ENCODE measurements around the gene PROX2.
A peak's percentile ranks its signal among the peaks of the same experiment; 100 is the strongest.

PROX2 gene

GRCh38 chr14:74875204-74875603 lies 741 bp downstream of the PROX2 start:
- no peak for DNase-seq

DNA sequence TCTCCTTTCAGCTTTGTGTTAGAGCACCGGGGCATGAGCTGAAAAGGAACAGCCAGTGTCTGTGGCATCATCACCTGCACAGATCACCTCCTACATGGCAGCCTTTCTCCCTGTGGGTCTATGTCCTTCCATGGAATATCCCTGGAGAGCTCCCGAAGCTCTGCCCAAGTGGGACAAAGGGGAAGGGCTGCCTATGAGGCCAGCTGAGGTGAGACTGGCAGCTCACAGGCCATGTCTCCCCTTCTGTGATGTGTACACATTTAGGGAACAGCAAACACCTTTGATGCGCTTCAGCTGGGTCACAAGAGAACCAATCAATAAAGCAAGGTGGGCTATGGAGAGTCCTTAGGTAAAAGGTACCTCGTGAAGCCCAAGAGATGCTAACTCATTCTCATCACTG lies 4.1 kb downstream of the PROX2 start:
- no peak for DNase-seq

DNA sequence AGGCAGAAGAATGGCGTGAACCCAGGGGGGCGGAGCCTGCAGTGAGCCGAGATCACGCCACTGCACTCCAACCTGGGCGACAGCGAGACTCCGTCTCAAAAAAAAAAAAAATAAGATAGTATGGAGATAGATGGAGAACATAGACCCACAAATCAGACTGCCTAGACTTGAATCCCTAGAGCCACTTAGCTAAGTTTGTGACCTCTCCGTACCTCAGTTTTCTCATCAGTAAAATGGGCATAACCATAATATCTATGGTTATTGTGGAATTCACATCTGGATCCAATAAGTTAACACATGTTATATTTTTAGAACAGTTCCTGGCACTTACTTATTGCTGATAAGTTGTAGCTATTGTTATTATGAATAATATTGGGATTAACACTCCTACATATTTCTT lies 7.2 kb downstream of the PROX2 start:
- DNase-seq = no peak

DNA sequence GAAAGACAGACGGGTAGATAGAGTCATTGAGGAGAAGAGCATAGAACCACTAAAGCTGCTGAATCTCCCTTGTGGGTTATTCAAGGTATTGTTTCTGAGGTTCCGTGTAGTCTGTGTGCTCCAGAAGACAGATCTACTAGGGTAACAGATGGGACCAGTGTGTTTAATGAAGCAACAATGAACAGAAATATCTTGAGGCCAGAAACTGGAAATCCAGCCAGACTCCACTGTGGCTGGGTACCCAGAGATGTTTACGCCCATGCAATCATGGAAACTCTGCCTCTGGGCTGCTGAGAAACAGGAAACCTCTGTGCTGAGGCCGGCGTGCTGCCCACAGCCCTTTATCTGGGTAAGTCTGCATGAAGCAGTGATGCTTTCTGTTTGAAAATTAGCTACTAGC lies 8.3 kb downstream of the PROX2 start:
- no peak for DNase-seq

DNA sequence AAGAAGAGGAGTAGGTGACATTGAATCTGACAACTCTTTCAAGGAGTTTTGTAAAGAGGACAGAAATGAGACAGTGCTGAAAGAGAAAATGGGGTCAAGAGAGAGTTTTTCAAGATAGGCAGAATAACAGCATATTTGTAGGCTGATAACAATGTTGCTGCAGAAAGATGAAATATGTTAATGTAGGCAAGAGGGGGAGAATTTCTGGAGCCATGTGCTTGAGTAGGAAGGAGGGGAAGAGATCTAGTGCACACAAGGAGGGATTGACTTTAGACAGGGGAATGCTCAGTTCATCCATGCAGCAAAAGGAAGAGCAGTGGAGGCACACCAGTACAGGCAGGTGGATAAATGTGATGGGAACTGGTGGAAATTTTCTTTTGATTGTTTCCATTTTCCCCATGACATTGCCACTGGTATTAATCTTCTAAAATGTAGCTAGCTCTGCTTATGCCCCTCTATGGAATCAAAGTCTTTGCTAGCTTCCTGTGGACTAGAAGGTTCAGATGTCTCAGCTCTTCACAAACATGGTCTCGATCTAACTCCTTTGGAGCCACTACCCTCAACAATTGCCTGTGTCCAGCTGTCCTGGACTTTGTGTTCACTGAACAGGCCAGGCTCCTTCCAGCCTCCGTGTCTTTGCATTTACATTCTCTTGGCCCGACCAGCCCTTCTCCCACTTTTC lies 9.1 kb downstream of the PROX2 start:
- no peak for DNase-seq

GRCh38 chr14:74865156-74865555 lies 10.8 kb downstream of the PROX2 start:
- DNase-seq = no peak

GRCh38 chr14:74864198-74864597 lies 11.7 kb downstream of the PROX2 start:
- no peak for DNase-seq

DNA sequence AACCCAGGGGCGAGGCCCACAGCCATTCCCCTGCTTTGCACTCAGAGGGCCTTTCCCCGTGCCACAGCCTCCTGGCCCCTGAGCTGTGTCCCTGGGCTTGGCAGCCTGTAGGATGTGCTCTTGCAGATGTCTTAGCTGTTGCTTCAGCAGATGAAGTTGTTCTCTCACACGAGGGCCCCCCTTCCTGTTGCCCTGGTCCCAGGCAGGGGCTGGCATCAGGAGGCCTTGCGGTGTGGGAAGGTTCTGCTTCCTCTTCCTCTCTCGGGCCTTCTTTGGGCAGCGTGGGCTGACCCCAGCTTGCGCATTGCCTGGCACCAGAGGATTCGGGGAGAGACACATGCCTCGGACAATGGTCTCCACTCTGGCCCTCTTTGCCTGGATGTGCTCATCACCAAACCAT lies 12.7 kb downstream of the PROX2 start:
- DNase-seq = no peak

DNA sequence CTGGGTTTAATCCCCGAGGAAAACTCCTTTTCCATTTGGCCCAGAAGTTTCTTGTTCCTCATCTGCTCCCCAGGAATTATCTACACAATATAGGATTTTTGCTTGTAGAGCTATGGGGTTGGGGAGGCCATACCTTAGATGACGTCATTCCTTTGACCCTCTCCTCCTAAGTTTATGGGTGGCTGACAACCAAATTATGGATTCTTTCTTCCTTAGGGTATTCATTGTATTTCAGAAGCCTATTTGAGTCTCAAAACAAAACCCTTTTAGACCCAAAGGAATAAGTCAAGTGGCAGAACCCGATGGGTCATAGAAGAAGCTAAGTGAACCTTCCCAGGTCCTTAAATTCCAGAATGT lies 14.2 kb downstream of the PROX2 start:
- no peak for DNase-seq

DNA sequence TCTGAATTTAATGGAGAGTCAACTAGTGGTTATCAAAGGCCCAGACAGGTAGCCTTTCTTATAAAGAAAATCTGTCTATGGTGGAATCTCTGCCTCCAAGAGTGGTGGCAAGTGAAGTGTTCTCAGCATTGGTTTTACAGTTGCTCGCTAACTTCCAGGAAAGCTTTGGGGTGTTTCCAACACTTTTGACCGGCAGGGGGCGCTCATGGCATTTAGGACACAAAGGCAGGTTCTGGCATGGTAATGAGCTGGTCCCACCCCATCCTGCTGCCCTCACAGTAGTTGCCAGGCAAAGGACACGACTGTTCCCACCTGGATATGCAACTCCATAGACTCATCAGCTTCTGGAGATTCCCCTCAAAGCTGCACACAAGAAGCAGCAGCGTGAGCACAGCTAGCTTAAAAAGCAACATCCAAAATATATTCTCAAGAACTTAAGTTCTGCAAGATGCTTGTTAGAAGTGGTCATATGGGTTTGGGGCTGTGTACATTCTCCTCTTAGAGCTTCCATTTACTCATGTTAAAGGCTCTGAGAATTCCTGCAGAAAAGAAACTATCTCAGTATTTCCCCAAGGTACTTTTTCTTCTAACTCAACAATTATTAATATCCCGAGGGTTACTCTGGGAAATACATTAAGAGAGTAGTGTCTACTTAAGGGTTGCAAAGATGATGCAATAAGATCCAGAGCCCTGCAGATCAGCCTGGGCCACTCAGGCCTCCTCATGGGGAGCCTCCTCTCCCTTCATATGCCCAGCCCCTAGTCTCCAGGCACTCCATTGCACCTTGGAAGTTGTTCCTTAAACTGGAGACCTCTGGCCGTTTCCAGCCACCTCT lies 14.8 kb downstream of the PROX2 start:
- peak; percentile 63 to 79 for DNase-seq

DNA sequence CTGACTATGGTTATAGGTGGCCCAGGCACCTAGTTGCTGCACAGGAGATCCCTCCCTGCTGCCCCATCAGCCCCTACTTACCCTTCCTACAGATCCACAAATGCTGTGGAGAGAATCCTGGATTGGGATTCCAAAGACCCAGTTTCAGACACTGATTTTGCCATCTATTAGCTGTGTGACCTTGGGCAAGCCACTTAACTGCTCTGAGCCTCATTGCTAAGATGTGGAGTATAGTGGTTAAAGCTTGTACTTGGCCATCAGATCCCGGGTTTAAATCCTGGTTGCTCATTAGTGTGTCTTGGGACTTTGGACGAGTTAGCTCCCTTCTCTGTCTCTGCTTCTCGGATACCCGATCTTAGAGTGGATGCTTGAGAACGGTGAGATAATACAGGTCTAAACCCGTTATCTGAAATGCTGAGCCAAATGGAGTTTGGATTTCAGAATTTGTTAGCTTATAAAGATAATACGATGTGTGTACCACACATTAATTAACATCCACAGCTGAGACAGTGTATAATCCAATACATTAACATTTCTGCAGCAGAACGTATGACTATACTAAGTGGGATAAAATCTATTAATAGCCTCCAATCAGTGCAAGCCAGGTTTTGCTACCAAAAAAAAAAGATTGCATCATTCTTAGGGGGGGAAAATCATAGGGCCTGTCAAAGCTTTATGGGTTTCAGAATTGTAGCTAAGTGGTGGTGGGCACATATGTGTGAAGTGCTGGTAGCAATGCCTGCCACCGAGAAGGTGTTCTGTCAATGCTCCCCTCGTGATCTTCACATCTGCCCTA lies 16.0 kb downstream of the PROX2 start:
- DNase-seq = no peak

DNA sequence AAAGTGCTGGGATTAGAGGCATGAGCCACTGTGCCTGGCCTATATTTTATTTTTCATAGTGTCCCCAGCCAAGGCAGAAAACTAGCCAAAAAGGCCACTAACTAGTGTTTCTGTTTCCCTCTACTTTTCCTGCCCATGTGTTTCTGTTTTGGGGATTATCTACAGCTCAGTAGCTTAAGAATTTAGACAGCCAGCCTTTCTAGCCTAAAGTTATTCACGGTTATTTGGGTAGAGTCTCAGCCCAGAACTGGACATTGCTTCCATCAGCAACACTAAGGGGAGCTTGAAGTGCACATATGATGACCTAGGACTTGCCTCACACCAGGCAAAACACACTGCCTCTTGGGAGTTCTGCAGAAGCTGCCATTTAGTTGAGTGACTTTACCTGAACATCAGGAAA lies 17.9 kb downstream of the PROX2 start:
- no peak for DNase-seq

DNA sequence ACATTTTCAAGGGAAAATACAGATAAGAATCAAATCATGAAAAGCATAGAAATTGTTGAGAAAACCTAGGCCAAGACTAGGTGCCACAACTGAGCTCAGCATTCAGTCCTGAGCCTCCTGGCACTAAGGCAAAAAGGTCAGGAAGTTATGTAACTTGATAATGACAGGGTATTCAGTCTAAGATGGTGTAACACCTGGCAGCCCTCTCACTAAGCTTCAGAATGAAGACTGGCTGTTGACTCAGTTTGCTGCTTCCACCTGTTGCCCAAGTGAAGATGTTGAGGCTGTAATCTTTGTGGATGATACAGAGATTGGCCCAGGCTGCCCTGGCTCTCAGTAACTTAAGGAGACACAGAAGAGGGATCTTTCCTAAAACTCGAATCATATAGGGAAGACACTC lies 19.6 kb downstream of the PROX2 start:
- no peak for DNase-seq

DNA sequence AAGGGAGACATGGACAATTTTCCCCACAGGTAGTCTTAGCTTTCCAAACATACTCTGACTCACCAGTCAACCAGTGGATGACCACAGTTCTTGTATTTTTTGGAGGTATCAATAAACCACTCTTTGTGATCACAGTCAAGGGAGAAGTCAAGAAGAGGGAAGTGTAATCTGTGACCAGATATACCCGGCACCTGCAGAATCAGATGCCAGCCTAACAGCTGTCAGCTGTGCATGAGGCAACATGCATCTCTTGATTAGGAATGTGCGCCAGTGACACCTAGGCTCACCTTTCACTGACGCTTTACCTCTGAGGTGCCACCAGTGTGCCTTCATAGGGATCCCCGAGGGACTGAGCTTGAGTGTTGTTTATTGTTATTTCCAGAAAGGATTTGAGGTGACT lies 20.0 kb downstream of the PROX2 start:
- no peak for DNase-seq

DNA sequence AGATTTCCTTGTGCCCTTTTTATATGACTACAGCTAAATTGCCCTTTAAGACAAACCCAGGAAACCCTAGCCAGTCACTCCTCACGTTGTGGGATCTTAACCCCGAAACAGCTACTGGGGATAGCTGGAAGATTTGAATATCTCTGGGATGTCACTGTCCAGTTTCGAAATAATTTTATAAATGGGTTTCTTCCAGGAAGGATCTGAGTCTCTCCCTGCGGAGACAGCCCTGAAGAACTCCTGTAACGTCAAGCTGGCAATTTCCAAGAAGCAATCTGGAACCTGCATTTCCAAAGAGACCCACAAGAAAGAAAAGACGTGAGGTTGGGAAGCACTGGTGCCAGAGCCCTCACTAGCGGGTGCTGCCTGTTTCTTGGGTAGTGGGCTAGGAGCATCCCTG lies 20.9 kb downstream of the PROX2 start:
- DNase-seq = no peak

DNA sequence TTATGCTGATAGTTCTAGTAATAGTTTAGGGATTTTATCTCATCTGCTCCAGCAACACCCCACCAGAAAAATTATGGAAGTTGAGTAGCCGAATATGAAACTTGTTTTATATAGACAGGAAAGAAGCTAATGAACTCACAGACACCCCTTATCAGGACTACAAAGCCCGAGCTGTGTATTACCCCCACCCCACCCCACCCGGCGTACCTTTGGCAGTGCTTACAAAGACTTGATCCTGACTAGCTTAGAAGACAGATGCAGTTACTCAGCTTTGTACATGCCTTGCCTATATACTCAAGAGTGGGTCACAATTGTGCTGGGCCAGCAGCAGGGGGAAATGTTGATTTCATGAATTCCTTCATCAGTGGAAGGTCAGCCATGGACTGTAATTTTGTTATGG lies 22.4 kb downstream of the PROX2 start:
- no peak for DNase-seq

DNA sequence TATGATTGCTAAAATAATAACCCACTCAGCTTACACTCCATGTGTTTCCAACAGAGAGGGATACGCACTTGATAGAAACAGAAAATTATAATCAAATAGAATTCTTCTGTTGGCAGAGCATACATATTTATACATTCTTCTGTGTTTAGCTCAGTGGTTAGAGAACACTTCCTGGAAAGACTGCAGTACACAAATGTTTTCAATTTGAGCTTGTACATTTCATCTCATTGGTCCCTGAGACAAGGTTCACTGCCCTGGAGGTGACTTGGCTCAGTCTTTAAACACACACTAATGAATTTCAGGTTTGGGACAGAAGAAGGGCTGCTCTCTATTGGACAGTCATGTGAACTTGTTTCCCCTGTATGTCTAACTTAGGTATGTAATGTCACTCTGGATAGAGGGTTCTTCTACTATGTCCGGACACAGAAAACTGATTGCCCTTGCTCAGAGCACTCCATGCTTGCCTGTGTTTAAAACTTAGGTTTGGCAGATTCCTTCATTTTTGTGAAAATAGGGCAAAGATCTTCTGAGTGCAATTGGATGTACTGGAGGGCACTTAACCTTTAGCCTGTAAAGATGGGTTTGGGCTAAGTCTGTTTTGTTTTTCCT lies 22.9 kb downstream of the PROX2 start:
- no peak for DNase-seq

DNA sequence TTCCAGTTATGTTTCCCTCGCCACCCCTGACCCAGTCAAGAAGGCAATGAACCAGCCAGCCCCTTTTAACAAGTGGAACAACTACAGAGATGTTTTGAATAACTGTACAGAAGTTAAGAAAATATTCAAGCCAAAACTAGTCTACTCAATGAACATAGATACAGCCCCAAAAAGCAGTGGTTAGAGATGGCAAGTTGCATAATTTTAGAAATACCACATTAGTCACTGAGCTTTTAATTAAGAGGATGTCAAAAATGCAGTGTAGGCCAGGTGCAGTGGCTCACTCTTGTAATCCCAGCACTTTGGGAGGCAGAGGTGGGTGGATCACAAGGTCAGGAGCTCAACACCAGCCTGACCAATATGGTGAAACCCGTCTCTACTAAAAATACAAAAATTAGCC lies 27.2 kb downstream of the PROX2 start:
- no peak for DNase-seq

DNA sequence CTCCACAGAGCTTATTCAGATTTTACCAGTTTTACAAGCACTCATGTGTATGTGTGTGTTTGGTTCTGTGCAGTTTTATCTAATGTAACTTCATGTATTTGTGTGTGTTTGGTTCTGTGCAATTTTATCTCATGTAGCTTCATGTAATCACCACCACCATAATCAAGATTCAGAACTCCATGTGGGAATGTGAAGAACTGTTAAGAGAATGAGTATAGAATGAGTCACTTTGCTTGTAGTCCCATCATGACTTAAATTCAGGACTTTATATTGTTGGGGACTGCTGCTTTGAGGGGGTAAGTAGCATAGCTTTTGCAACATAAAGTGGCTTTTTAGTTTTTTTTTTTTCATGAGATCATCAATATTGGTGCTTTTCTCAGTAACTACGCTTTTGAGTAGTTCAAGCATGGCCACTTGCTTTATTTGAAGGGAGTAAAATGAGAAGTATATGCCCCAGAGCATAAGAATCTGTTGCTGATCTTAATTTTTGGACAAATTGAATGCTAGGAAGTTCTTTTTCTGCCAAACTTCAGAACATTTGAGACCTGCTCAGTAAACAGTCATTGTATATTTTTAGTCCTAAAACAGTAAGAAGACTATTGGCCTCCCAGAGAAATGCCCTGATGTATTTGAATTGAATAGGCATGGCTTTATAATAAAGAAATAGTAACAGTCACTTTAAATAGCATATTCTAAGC lies 28.8 kb downstream of the PROX2 start:
- DNase-seq = no peak

- DNase-seq = no peak
Observed at GRCh38 chr14:74846168-74846567, 29.8 kb downstream of the PROX2 start.

DNA sequence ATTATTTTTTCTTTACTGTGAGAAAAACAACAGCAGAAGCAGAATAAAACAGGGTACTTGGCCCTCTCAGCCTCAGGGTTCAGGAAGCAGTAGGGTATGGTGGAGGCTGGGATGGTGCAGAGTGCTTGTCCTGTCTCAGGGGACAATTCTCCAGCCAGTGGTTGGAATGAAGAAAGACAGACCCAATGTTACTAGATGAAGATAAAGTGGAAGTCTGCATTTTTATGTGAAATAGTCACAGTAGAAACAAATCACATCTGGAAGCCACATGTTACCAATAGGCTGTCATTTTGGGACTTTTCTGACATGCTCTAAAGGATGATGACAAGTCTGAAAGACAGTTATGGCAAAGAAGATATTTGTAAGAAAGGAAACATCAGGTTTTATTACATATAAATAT lies 32.3 kb downstream of the PROX2 start:
- DNase-seq = no peak

- no peak for DNase-seq
Observed at GRCh38 chr14:74841230-74842207, 34.4 kb downstream of the PROX2 start.

All from SHP77 (cell line).